GM18951 (cell line): ENCODE results near the gene ALG9.

Experiments used
- POLR2A ChIP-seq: IDR thresholded peaks from 4 replicates; pipeline ENCODE4 v1.6.1; 2011; ENCODE audit warnings: mild to moderate bottlenecking; ENCODE audit not compliant: insufficient read length, insufficient read depth; ENCODE audit errors: extremely low read depth
- in situ Hi-C: fragments of 300-500 bp; cut with MboI; formaldehyde crosslinking; loops from one replicate; pipeline ENCODE4 v1.12.0; 2022; ENCODE audit warnings: low sequenced_read_pairs, mixed read lengths, inconsistent platforms; ENCODE audit not compliant: unreplicated experiment

Gene ALG9

DNA sequence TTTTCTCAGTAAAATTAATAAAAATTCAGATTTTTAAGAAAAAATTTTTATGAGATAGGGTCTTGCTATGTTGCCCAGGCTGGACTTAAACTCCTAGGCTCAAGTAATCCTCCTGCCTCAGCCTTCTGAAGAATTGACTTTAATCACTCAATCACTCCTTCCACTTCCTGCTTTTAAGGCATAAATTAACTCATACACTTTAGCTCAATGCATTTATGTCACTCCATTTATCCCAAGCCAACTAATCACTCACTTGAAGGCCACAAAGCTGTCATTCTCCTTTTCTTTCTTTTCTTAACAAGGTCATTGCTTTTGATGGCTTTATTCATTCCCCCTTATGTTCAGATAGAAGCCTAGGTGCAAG lies 877 bp downstream of the ALG9 start:
- TF ChIP-seq POLR2A: no peak
- in situ Hi-C loops: no loop called here

DNA sequence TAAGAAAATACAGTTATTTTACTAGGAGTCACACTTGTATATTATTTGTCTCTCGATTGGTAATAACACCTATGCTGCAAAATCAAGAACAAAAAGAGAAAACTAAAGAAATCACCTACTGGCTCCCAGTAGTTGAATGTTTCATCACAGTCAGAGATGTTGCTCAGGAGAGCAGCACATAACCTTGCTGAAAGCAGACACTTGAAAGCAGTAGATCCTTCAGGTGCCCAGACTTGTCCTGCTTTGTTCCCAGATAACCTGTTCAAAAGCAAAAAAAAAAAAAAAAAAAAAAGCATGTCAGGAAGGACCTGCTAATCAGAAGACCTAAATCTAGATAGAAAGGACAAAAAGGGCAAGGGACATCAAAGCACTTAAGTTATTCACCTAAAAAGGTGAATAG lies 1.3 kb downstream of the ALG9 start:
- TF ChIP-seq POLR2A: no peak
- in situ Hi-C loops: no loop called here

DNA sequence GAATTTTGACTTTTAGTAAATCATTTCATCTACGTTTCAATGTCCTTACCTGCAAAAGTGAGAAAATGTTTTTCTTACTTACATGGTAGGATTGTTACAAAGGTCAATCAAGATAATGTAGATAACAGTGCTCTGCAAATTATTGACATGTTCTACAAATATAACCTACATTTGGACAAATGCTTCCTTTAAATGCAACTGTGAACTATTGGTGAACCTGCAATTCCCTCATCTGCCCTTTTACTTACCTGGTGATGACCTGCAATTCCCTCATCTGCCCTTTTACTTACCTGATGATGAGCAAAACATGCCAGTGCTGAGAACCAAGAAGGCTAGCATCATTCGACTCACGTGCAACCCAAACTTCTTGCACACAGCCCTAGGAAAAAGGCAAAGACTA lies 11.1 kb downstream of the ALG9 start:
- no peak for TF ChIP-seq POLR2A
- in situ Hi-C loops: no loop called here

DNA sequence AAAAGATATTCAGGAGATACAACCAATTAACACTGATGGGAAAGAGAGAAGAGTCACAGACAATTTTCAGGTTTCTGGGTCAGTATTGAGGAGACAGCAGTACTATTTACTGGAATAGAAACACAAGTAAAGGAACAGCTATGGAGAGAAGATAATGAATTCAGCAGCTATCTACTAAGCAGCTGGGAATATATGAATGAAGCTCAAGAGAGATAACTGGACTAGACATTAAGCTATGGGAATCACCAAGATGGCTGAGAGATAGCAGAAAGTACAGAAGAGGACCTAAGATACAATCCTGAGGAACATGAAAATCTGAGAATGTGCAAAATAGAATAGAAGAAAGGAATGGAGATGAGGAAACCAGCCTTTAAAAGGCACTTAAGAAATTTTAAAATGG lies 15.9 kb downstream of the ALG9 start:
- TF ChIP-seq POLR2A: no peak
- in situ Hi-C loops: no loop called here

DNA sequence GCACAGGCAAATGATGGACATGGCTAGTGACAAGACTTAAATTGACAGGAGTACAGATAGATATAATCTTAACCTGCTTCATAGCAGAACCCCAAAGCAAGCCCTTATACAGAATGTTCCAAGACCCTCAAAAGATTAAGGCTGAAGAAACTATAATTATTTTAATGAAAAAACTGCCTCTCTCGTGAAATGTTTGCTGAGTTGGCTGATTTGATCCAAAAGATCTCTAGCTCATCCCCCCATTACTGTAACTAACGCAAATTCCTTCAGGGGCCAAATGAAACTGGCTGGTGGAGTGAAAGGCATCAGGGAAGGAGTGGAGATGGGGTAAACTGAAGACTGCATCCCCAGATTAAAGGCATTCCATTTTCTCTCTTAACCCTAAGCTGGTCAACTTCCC lies 19.3 kb downstream of the ALG9 start:
- in situ Hi-C loops: no loop called here
- no peak for TF ChIP-seq POLR2A

DNA sequence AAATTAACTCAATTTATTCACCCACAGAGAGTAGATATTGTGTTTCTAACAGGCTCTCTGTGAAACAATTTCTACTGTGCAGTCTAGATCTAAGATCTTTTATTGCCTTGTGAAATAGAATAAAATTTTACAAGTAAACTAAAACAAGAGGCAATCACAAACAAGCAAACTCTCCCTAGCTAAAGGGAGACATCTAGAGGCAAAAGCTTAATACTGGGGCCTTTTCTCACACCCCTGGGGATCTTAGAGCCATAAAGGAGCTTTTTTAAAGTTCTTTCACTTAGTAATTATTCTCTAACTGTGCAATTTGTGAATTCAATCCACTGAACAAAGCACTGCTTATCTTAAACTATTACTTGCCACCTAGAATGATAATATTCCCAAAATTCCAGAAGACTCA lies 19.7 kb downstream of the ALG9 start:
- in situ Hi-C loops: no loop called here
- TF ChIP-seq POLR2A: no peak

DNA sequence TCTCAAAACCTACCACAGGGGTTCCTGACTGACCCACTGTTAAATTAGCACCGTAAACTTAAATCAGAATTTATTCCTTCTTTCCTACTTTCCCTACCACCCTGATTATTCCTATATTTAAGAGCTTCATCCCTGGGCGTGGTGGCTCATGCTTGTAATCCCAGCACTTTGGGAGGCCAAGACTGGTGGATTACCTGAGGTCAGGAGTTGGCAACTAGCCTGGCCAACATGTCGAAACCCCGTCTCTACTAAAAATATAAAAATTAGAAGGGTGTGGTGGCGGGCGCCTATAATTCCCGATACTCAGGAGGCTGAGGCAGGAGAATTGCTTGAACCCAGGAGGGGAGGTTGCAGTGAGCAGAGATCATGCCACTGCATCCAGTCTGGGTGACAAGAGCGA lies 20.3 kb downstream of the ALG9 start:
- no peak for TF ChIP-seq POLR2A
- in situ Hi-C loops: no loop called here

DNA sequence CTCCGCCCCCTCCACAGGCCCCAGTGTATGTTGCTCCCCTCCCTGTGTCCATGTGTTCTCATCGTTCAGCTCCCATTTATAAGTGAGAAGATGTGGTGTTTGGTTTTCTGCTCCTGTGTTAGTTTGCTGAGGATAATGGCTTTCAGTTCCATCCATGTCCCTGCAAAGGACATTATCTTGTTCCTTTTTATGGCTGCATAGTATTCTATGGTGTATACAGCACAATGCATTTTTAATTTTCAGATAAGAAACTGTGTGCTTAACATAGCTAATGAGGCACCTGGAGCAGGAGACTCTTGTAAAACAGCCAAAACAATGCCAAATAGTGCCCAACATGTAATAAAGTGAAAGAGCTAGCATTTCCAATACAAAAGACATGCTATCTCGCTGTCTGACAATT lies 21.8 kb downstream of the ALG9 start:
- in situ Hi-C loops: no loop called here

DNA sequence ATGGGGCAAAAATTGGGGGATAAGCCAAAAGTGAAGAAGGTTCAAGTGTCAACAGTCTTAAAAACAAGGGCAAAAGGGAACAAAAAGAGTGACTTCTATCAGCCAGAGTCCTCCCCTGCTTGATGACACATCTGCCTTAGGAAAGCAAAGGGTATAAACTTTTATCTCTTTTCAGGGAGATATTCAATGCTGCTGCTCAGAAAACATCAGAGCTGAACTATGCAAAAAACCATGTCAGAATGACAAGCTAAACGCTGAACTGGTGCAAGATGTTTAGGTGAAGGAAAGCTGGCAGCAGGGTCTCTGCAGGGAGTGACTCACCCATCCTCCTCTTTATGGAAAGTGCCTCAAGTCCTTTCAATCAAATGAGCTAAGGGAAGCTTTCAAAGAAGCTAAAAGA lies 24.7 kb downstream of the ALG9 start:
- in situ Hi-C loops: no loop called here
- TF ChIP-seq POLR2A: no peak

More for the DNA sequence above, 21.8 kb downstream of the ALG9 start:
- TF ChIP-seq POLR2A: no peak

DNA sequence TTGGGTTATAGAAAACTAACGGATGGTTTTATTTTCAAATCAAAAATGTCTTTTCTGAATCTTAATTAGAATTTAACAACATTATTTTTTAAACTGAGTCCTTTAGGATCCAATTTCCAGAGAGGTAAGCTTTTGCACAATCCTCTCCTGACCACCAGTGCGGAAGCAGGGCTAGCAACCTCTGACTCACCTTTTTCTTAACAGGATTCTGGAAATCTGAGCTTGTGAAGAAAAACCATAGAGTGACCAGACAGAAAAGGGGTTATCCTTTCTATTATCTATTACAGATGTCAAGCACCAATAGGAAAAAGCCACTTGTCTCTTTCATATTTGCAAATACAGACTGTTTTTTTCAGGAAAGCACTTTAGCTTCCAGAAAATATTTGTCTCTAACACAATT lies 25.3 kb downstream of the ALG9 start:
- no peak for TF ChIP-seq POLR2A
- in situ Hi-C loops: no loop called here

DNA sequence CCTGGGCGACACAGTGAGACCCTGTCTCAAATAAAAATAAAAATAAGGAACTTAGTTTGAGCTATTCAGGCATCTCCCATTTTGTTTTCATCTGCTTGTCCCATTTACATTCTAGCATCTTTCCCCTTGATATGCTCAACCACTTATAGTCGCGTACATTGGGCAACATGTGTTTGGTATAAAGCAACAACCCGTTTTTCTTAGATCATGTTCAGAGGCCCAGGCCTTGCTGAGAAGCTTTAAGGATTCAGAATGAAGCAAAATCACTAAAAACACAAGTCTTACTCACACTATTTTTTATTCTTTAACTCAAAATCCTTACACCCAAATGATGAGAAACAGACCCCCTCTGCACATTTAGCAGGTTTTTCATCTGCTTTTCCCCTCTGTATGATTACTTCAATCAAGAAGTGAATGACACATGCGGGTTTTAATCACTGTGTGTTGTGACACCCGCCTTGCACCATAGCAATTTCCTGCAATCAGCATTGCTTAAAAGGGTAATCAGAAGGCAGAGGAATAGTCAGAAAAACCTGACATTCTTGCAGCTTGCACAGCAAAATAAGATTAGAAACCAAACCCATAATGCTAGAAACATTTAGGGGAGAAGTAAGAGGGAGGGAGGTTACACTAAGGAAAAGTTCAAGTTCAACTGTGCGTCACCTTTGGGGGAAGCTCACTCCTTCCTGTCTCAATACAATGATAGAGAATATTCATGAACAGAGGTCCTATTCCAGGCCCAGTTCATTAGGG lies 25.9 kb downstream of the ALG9 start:
- TF ChIP-seq POLR2A: no peak
- in situ Hi-C loops: no loop called here

DNA sequence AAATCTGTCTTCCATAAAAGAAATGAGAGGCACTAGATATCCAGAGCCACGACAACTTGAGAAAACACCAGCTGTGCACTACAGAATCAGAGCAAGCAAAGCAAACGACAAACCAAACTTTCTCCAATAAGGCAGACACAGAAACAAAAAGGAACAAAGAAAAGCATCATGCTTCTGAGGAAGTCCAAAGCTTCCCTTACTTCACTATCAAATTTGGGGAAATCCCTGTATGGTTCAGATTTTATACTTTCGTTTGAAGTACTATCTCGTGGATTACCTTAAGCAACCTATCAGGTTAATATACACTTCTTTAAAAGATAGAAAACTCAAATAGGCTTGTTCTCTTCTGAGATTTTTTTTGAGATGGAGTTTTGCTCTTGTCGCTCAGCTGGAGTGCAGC lies 27.7 kb downstream of the ALG9 start:
- no peak for TF ChIP-seq POLR2A

DNA sequence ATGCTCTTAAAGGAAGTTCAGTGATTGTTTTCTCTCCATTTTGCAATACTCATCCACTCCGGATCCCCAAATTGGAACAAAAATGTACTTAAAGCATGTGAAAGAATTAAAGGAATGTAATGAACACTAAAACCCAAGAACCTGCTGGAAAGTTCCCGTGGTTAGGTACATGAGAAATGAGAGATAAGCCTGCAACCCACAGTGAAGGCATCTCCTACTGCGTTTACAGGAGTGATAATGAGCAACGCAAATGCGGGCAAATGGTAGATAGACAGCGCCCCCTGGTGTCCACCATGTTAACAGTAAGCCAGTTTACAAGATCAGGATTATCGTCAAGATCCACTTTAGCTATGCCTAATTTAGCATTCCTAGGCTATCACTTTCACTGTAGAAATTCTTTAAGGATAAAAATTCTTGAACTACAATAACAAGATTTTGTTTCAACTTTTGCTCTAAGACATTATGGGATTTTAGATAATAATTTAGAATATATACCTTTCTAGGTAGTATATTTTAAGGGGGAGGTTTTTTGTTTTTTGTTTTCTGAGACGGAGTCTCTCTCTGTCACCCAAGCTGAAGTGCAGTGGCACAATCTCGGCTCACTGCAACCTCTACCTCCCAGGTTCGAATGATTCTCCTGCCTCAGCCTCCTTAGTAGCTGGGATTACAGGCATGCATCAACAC lies 29.9 kb downstream of the ALG9 start:
- in situ Hi-C loops: loop anchor here (5.0 kb wide), 1 partner anchor 239 kb away; the partner anchor contains the start of gene SIK2
- no peak for TF ChIP-seq POLR2A

More for the DNA sequence above, 27.7 kb downstream of the ALG9 start:
- in situ Hi-C loops: loop anchor here (5.0 kb wide), 1 partner anchor 241 kb away; the partner anchor contains the start of gene SIK2

DNA sequence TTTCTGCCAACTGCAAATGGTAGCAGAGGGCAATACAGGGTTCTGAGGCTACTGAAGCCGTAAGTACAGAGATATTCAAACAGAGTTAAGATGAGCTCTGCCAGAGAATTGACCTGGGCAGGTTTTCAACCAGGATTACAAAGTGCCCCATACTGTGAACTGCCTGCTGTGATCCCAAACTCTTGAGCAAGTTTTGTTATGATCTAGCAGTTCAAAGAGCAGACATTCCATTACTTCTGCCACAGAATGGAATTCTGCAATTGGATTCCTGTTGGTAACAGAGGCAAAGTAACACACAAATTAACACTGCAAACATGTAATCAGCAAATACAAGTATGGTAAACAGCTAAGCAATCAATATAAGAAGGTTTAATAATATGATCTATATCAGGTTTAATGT lies 31.2 kb downstream of the ALG9 start:
- in situ Hi-C loops: loop anchor here (5.0 kb wide), 1 partner anchor 238 kb away; the partner anchor contains the start of gene SIK2
- no peak for TF ChIP-seq POLR2A
